GM12874 (cell line): ENCODE results near the gene TPCN2.
A peak's percentile ranks its signal among the peaks of the same experiment; 100 is the strongest.

Source experiments
- CTCF ChIP-seq: IDR thresholded peaks from 2 replicates; pipeline ENCODE4 v1.5.1; 2011; ENCODE audit warnings: low read depth, mild to moderate bottlenecking, control low read depth, low read length, moderate library complexity; ENCODE audit not compliant: insufficient read depth

The TPCN2 gene

GRCh38 chr11:69041516-69041915 is 7.2 kb upstream of the TPCN2 start:
- no peak for TF ChIP-seq CTCF

- peak; percentile 57 for TF ChIP-seq CTCF
These were observed 4.4 kb upstream of the TPCN2 start for GRCh38 chr11:69044111-69045013.

- TF ChIP-seq CTCF: no peak
These were observed 570 bp upstream of the TPCN2 start for GRCh38 chr11:69048031-69048693.

GRCh38 chr11:69049490-69049867 is 747 bp downstream of the TPCN2 start:
- no peak for TF ChIP-seq CTCF

GRCh38 chr11:69050592-69051380 is 2.1 kb downstream of the TPCN2 start:
- no peak for TF ChIP-seq CTCF

GRCh38 chr11:69051381-69052342 is 2.9 kb downstream of the TPCN2 start:
- TF ChIP-seq CTCF: no peak
